GM18517 (cell line): Measurements from ENCODE around the gene LRRFIP1.
"Not testable (repeated sequence)": the region's sequence is repeated elsewhere in the genome, so short reads cannot be mapped to it uniquely, and the experiment has no call there.

ENCODE experiments used
- ATAC-seq: cut with Tn5 transposase; IDR thresholded peaks from one replicate; pipeline ENCODE4 v1.9.1; 2021; ENCODE audit warnings: mild to moderate bottlenecking, moderate library complexity; ENCODE audit not compliant: unreplicated experiment

Gene LRRFIP1

DNA sequence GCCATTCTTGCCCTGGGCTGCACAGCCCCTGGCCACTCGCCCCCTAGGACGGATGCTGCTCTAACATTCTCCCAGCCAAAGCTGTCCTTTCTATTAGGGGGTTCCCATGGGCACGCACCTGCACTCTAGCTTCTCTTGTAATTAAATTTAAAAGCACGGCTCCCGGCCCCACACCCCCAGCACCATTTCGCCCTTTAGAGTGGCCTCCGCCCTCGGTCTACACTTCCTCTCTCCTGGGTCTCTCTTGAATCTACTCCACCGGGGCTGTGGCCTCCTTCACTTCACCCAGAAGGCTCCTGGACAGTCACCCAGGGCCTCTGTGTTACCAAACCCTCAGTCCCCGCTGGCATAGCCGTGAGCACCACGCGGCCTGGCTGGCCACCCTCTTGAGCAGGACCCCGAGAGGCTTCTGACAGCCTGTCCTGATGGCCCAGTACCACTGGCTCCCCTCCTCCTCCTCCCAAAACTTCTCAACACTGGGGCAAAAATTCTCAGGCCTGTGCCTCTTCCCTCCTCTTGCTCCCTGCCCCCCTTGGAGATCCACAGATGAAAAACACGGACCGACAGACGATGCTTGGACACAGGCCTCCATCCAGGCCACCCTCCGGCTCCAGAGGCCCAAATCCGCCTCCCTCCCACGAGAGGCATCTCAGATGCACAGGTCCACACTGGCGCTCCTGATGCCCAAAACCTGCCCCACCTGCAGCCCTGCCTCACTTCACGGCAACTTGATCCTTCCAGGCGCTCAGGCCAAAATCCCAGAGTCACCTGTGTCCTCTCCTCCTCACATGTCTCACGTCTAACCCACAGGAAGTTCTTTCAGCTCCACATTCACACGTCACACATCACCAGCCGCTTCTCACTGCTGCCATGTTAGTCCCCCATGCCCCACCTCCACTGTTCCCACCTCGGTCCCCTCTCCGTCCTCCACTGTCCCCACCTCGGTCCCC is 29.9 kb upstream of the LRRFIP1 start:
- ATAC-seq = no peak

DNA sequence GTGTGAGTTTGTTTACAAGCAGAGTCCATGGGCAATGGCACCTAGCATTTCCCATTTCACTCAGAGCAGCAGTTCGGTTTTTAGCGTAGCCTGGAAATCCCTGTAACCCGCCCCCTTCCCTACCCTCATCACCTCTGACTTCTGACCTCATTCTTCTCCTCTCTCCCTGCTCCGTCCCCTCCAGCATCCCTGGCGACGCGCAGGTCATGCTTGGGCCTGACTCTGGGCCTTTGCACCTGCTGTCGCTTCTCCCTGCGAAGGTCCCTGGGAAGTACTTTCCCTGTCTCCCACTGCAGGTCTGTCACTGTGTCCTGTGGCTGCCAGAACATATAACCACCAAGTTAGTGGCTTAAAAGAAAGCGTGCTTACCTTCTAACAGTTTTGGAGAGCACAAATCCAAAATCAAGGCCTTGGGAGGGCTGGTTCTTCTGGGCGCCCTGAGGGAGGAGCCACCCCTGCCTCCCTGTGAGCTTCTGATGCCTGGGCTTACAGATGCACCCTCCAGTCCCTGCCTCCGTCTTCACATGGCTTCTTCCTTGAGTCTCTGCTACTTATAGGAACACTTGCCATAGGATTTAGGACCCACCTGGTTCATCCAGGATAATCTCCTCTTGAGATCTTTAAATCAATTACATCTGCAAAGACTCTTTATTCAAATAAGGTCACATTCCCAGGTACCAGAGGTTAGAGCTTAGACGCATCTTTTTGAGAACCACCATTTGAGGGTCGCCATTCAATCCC is 28.7 kb upstream of the LRRFIP1 start:
- no peak for ATAC-seq

DNA sequence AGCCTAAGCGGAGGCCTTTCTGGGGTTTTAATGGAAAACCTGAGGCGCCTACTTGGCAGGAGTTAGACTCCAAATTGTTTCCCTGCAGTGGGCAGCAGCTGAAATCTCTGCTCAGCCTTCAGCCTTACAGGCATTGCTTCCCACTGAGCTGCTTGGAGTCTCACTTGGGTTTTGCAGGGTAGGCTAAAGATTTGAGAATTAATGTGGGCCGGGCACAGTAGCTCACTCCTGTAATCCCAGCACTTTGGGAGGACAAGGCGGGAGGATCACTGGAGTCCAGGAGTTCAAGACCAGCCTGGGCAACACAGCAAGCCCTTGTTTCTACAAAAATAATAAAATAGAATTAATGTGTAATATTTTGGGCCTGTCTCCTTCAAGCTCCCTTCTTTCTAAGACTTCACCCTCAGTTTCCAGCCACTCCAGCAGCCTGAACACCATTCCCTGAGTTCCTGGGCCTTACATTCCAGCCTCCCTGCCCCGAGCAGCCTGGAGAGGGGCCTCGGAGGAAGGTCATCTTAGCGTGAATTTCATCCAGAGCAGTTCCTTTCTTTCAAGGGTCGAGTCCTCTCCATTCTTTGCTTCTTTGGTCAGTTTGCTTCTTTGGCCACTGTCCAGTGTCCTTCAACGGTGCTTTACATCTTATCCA is 27.8 kb upstream of the LRRFIP1 start:
- ATAC-seq = no peak

DNA sequence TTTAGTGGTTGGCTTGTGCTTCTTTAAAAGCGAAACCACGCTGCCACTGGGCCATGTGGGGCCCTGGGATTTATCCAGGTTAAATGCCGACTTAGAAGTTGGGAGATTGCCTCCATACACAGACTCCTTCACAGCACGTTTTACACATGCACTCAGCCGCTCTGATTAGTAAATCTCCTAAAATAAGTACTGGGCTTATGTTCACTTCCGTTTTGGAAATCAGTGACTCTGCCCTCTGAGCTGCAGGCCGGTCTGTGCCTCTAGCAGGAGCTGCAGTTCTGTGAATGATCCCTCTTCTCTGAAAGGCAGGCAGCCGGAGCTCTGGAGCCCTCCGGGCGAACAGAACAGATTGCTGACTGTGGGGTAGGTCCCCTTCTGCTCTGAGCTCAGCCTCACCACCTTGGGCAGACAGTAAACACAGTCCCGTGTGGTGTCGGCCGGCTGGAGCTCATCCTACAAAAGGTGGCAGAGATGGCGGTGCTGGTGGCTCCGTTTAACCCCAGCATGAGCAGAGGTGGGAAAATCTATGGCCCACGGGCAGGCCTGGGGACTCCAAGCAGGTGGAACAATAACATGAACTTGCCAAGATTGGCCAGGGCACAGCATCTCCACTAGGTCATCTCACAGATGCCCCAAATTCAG is 27.1 kb upstream of the LRRFIP1 start:
- no peak for ATAC-seq

DNA sequence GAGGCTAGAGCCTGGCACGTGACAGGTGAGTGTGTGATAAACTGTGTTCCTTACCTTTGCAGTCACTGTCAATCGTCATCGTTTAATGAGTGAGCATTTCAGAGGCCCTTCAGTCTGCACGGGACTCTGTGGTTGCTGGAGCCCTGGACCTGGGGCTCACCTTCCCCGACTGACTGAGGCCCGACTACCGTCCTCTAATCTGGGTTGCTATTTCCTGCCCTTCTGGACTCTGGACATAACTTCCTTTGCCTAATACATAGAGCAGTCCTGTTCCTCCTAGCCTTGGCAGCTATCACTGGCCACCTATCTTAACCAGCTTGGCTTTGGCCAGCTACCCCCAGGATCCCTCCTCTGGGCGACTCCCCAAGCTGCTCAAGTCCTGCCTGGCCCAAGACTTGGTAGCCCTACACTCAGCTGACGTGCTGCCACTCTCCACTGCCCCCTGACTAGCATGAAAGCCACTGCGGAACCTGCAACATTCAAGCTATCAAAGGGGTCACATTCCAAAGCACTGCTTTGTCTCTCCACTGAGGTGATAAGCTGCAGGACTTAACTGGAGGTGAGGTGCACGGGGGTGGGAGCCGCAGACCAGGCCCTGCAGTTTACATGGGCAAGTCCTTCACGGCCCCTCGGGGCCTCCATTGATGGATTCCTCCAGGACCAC is 25.8 kb upstream of the LRRFIP1 start:
- ATAC-seq = no peak

DNA sequence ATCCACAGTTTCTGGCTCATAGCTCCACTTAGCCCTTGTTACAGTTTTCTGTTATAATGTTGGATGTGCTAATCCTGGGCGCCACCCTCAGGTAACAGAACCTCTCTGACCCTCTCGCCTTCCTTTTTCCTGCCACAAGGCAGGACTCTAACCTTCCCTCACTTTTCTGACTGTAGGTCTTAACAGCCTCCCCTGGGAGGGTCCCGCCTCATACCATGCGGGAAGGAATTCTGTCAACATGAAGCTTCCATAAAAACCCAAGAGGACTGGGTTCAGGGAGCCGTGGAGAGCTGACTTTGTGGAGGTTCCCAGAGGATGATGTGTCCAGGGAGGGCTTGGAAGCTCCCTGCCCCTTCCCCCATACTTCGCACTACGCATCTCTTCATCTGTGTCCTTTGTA is 25.0 kb upstream of the LRRFIP1 start:
- no peak for ATAC-seq

DNA sequence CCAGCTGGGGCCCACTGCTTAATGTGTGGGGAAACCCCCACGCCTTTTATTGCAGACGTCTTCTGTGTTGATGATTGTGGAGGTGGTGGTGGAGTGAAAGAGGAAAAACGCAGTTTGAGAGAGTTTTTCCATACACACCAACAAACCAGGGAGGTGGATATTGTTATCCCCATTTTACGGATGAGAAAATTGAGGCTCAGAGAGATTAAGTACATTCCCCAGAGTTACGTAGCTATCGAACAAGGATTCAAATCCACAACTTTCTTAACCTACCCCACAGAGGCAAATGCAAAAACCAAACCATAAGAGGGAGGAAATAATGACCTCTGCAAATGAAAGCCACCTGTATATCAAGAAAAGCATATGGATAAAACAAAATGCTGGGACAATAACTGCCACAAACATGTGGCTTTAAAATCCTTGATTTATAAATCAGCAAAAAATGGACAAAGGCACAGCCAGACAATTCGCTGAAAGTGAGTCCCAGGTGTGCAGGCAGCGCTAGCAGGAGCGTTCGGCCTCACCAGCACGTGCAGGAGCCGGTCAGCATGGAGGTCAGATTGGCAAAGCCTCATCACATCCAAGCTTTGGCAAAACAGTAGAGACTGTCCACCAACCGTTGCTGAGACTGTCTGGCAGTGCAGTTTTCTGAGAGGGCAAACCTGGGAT is 24.2 kb upstream of the LRRFIP1 start:
- ATAC-seq = no peak

DNA sequence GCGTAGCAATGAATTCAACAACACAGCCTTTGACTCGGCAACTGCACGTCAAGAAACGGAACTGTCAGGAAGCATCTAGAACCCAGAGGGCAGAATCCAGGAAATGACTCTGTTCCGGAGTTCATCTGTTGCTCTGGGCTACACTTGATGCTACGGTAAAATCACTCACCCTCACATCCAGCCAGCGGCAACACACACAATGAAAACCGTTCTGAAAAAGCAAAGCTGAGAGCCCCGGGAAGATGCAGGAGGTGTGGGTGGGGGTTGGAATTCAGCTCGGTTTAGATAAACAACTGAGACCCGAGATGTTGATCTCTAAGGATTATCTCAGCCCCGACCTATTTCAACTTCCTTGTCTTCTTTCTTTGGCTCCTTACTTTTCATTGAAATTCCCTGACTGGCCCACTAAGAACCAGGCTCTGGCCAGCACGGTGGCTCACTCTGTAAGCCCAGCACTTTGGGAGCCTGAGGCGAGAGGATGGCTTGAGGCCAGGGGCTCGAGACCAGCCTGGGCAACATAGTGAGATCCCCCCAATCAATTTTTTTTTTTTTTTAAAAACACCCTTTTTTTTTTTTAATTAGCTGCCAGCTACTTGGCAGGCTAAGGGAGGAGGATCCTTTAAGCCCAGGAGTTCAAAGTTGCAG is 23.5 kb upstream of the LRRFIP1 start:
- no peak for ATAC-seq

DNA sequence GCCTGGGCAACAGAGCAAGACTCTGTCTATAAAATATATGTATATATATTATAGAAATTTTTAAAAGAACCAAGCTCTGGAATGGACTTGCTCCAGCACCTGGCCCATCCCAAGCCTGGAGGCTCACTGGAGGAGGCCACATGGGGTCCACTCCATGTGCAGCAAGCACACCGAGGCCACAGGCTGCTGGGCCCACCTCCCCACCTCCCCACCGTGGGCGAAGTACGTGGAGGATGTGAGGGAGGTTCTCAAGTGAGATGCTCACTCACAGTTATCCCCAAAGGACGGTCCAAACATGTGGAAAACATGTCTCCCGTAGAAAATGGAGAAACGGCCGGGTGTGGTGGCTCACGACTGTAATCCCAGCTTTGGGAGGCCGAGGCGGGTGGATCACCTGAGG is 23.0 kb upstream of the LRRFIP1 start:
- no peak for ATAC-seq

DNA sequence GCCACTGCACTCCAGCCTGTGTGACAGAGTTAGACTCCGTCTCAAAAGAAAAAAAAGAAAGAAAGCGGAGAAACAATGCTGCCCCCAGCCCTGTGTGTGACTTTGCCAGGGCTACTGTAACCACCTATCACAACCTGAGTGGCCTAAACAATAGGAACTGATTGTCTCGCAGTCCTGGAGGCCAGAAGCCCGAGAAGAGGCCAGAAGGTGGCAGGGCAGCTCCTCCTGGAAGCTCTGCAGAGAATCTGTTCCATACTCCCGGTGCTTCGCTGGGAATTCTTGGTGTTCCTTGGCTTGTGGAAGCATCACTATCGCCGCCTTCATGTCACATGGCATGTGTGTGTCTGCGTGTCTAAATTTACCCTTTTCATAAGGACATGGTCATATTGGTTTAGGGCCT is 22.4 kb upstream of the LRRFIP1 start:
- ATAC-seq = no peak

DNA sequence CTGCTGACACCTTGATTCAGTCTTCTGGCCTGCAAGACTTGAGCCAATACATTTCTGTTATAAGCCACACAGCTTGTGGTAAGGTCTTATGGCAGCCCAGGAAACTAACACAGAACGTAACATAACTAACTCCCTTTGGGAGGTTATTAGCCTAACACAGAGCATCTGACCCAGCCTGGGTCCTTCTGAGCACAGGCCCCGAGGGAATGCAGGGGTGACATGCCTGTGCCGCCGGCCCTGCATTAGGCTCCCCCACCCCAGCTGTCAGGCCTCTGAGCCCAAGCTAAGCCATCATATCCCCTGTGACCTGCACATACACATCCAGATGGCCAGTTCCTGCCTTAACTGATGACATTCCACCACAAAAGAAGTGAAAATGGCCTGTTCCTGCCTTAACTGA is 20.9 kb upstream of the LRRFIP1 start:
- not testable (repeated sequence) for ATAC-seq

DNA sequence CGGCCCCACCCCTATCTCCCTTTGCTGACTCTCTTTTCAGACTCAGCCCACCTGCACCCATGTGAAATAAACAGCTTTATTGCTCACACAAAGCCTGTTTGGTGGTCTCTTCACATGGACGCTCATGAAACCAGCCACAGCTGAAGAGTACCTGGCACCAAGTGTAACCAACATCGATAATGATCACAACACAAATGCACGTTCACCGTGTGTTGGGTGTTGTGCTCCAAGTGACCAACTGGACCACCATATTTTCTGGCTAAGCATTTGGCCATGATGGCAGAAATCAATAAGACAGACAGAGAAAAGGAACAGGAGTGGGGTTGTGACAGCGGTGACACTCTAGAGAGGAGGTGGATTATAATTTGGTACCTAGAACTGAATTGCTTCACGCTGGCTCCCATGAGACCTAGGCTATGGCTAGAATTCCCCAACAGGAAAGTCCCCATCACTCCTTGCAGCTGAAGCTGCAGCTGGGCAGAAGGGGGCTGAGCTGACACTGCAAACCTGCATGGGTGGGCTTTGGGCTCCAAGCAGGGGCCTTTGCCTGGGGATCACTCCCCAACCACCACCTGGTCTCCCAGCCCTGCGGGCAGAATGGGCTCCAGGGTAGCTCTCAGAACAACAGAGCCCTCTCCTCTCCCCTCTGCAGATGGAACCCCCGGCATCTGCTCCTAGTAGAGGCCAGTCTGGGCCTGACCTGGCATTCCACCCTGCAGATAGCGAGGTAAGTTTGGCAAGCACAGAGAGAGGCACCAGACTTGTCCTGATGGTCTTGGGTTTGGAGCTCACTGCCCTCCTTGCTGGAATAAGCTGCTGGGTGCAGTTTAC is 14.6 kb upstream of the LRRFIP1 start:
- ATAC-seq = no peak

DNA sequence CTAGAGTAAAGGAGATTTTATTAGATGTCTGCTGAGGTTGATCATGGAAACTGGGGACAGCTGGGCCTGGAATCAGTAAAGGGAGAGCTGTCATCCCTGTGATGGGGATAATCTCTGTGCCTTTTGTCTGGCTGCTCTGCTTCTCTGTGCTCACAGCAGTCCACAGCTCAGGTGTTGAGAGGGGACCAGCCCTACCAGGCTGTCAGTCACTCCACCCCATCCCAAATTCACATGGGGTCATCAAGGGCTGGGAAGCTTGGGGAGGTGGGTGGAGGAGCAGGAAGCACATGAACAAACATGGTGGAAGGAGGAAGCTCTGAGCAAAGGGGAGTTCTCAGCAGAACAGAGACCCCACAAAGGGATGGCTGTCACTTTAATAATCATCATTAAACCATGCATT is 13.7 kb upstream of the LRRFIP1 start:
- ATAC-seq = no peak

DNA sequence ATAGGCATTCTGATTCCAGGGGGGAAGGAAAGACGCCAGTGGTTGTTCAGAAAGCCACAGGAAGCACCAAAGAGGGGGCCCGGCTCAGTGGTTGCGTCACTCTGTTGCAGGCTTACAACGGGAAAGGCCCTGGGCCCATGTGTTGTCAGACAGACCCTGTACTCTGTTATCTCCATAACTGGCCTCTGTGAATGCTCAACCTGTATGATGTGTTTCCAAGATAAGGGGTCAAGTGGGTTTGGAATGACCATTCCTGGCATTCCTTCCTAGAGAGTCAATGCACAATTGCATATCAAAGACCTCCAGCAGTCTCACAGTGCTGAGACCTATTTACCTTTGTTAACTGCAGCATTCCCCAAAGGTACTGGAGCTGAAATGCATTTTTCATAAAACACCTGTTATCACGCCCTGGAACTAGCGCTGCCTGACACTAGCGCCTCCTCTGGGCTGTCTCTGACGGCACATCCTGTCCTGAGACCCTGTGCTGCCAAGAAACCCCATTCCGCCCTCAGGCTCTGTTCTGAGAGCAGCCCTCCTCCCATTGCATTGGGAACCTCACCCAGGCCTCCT is 13.2 kb upstream of the LRRFIP1 start:
- no peak for ATAC-seq

DNA sequence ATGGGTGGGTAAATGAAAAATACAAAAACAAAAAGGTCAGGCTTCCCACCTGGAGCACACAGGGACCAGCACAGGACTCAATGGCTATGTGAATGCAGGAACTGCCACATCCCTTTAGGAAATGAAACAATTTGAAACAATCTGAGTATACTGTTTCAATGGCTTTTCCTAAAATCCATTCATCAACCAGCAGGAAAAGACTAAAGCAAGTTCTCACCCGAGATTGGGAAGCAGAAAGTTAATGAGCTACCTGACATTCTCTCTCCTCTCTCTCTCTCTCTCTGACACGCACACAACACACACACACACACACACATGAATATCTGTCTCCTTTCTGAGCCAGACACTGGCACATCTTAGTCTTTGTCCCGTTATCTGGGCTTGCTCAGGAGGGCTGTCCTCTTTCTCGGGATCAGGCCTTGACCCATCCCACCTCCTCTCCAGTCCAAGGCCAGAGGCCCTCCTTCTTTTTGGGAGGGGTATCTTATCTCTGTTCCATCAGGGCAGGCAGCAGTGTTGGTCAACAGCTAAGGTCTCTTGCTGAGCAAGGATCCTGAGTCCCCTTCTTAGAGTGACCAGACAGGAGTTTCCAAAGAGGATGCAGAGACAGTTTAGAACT is 11.6 kb upstream of the LRRFIP1 start:
- ATAC-seq = no peak

DNA sequence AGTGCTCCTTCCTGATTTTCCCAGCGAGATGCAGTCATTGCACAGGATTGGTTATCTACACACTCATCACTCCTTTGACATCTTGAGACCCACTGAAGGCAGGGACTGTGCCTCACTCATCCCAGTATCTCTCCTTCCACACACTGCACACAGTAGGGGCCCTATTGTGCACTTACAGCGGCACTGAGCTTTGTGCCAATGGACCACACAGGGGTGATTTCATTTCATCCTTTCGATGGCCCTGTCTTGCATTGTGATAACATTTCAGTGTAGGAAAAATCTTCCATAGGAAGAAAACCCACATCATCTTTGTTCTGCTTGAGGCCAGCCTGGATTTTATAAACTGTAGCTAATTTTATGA is 11.0 kb upstream of the LRRFIP1 start:
- ATAC-seq = no peak

DNA sequence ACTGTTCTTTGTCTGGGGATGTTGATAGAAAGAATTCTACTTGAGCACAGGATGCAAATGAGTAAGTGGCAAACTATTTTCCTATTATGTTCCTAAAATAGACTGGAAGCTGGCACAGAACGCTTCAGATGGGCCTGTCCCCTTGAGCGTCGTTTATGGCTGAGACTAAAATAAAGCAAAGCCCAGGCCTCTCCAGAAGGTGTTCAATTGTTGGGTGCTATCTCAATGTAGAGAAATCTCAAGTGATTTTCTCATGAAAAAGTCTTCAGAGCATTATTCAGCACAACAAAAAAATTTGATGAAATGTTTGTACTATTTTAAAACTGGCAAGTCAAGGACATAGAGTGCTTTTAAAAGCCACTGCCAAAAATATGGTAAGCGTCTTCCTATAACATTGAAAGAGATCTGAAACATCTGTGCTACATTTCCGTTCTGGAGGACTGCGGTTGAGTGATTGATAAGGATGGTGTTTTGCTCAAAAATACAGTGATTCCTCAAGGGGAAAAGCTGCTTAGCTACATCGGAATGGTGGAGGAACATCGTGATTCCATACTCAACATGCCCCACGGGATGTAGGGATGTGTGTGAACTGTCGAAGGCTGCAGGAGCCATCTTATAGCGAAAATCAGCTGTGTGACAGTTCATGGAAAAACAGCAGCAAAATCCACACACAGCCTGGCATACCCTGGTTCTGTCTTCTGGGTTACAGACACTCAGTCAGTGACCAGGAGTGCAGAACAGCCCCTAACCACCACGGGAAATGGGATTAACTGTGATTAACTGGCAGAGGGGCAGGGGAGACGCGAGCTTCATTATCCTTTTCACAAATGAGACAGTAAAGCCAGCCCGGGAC is 10.4 kb upstream of the LRRFIP1 start:
- no peak for ATAC-seq
